A549 (cell line): Measurements from ENCODE around the gene RADIL.

Experiments
- BHLHE40 ChIP-seq: IDR thresholded peaks from 2 replicates; pipeline ENCODE4 v1.6.1; 2012; ENCODE audit warnings: low read depth, low read length, inconsistent platforms
- MYC ChIP-seq: IDR thresholded peaks from 2 replicates; pipeline ENCODE4 v1.6.1; 2012; ENCODE audit warnings: mild to moderate bottlenecking, inconsistent platforms, low read length, improper control_type of control experiment, borderline replicate concordance
- POLR2A ChIP-seq: IDR thresholded peaks from 2 replicates; pipeline ENCODE4 v1.6.1; 2012; ENCODE audit warnings: mild to moderate bottlenecking, low read length
- POLR2AphosphoS2 ChIP-seq: conservative IDR thresholded peaks from 2 replicates; pipeline ENCODE4 v1.6.1; 2012; ENCODE audit warnings: low read length, improper control_type of control experiment, inconsistent platforms
- SMC3 ChIP-seq: fragments of >200 bp; sonication (Bioruptor Twin); formaldehyde crosslinking; IDR thresholded peaks from 3 replicates; pipeline ENCODE4 v1.6.1; 2018; ENCODE audit warnings: inconsistent platforms
- TP53 ChIP-seq: fragments of 250-450 bp; sonication (Bioruptor Pico); IDR thresholded peaks from 2 replicates; pipeline ENCODE4 v1.5.0; 2021; ENCODE audit warnings: mild to moderate bottlenecking, moderate library complexity
- ZFP36 ChIP-seq: fragments of 450-650 bp; IDR thresholded peaks from 2 replicates; pipeline ENCODE4 v1.6.1; 2014; ENCODE audit warnings: borderline replicate concordance; ENCODE audit not compliant: partially characterized antibody
- TF ChIP-seq, protein P1 (sequence below): fragments of >200 bp; sonication (Bioruptor Twin); formaldehyde crosslinking; IDR thresholded peaks from 3 replicates; pipeline ENCODE4 v1.5.1; 2016
- TF ChIP-seq, protein P2 (sequence below): IDR thresholded peaks from 2 replicates; pipeline ENCODE4 v1.6.1; 2012

DNA sequence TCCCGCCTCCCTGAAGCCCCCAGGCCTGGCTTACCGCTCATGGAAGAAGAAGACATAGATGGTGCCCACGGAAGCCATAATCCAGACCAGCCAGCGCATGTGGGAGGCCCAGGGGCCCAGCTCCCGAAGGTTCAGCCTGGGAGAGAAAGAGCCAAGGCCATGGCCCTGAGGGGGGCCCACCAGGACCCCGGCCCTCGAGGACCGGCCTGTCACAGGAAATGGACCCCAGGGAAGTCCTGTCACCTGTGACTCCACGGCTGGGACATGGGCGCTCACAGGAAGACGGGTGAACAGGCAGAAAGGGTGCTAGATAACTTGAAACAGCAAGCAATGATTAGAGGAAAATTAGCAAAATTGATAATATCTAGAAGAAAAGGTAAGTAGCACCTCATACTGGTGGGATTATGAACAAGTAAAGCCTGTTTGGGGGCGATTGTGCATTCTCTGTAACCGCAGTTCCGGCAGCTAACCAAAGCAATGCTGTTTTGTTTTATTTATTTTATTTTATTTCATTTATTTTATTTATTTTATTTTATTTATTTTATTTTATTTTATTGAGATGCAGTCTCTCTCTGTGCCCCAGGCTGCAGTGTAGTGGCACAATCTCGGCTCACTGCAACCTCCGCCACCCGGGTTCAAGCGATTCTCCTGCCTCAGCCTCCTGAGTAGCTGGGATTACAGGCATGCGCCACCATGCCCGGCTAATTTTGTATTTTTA, 27.8 kb upstream of the RADIL start:
- TF ChIP-seq TP53 (no peak), ZFP36 (no peak), POLR2A (no peak), POLR2AphosphoS2 (no peak), MYC (no peak), SMC3 (no peak), BHLHE40 (no peak)
- TF ChIP-seq, protein P1, sequence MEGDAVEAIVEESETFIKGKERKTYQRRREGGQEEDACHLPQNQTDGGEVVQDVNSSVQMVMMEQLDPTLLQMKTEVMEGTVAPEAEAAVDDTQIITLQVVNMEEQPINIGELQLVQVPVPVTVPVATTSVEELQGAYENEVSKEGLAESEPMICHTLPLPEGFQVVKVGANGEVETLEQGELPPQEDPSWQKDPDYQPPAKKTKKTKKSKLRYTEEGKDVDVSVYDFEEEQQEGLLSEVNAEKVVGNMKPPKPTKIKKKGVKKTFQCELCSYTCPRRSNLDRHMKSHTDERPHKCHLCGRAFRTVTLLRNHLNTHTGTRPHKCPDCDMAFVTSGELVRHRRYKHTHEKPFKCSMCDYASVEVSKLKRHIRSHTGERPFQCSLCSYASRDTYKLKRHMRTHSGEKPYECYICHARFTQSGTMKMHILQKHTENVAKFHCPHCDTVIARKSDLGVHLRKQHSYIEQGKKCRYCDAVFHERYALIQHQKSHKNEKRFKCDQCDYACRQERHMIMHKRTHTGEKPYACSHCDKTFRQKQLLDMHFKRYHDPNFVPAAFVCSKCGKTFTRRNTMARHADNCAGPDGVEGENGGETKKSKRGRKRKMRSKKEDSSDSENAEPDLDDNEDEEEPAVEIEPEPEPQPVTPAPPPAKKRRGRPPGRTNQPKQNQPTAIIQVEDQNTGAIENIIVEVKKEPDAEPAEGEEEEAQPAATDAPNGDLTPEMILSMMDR, result no peak
- TF ChIP-seq, protein P2, sequence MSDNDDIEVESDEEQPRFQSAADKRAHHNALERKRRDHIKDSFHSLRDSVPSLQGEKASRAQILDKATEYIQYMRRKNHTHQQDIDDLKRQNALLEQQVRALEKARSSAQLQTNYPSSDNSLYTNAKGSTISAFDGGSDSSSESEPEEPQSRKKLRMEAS, result no peak
